Left lobe of liver (tissue), 2 donors: ENCODE results near the gene WDR93. TPM values are rescaled to one million over a fixed set of nuclear protein-coding genes. Genes with fewer than 3 reads are reported as not detected.

Source experiments
- ATAC-seq: fragments of 200-7000 bp; cut with Tn5 transposase; one replicate; pipeline ENCODE4 v1.9.1; 2020; ENCODE audit warnings: mild to moderate bottlenecking, moderate library complexity
- DNase-seq: peaks from one replicate; pipeline ENCODE4 v3.0.0-alpha.2; 2020; ENCODE audit warnings: low spot score
- total RNA-seq: library from RNA; stranded (reverse); gene quantifications from one replicate; pipeline ENCODE4 v1.2.1, GENCODE V29; 2021
- donor health status: DM: no; HTN: no; CAD: no; lungs with moderate emphysema.
- donor health status: DM: no; HTN: yes; CAD: no.

WDR93 gene
- total RNA-seq, 1 donor from 2014 or later: not detected

DNA sequence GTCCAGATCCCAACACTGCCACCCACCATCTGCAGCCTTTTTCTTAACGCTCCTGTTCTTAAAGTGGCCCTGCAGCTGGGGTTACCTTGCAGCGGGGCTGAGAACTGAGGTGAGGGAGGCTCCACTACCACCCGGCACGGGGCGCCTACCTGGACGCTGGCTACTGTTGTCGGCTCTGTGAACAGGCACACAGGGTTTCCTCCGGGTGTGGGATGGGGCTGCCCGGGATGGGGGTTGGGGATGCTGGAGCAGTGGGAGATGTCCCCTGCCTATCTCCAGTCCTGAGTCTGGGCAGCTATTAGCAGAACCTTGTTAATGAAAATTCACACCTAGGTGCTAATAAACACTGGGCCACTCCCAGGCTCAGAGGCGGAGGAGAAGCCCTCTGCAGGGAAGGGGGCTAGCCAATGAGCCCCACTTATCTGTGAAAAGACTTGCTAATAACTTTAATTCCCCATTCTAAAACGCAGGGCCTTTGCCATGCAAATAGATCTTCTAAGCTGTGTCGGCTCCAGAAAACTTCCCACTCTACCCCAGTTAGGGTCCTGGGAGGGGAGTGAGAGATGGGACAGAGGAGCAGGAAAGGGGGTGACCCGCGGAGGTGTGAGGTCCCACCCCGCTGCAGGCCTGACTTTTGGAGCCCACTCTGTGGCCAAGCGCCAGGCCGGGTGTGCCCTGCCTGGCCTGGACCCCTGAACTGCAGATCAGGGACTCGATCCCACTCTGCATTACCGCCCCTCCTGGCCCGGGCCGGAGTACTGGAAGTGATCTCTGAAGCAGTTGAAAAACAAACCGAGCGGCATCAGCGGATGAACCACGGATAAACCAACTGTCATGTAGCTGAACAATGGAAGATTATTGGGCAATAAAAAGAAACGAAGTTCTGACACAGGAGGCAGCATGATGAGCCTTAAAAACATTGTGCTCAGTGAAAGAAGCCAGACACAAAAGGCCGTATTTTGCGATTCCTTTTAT lies 57.4 kb downstream of the WDR93 start:
- no peak for ATAC-seq
- DNase-seq: no peak

GRCh38 chr15:89749054-89749453 lies 58.4 kb downstream of the WDR93 start:
- ATAC-seq: no peak
- DNase-seq: no peak

- ATAC-seq (no peak), DNase-seq (no peak)
These were observed 58.9 kb downstream of the WDR93 start for GRCh38 chr15:89749526-89749925.

DNA sequence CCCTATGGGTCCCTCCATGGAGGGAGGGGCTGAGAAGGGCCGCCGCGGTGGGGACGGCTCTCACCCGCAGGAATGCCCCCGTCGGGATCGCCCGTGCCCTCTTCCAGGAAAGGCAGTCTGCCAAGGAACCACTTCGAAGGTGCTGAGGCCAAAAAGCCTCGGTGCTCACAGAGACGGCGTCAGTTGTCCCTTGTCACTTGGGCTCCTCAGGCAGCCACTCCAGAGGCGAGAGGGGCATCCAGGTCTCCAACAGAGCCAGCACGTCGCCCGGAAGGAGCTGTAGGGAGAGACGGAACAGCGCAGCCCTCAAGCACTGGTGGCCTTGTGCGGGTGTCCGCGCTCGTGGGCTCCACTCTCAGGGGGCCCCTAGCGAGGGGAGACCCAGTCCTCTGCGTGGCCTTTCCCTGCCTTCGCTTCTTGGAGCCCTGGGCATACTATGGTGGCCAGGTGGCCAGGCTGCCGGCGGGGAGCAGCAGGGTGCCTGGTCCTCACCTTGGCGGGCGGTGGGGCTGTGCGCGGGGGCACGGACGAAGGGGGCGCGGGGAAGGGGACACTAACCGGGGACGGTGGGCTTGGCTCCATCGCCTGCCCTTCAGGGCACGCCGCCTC lies 59.4 kb downstream of the WDR93 start:
- peak; percentile 46 for ATAC-seq
- DNase-seq: no peak

GRCh38 chr15:89750560-89751542 lies 60.2 kb downstream of the WDR93 start, which contains the start of gene MESP1:
Gene MESP1 (minus strand): TSS chr15:89751249. CDS start chr15:89751231, 18 bp downstream.
- DNase-seq: peak; percentile 93
- ATAC-seq: peak; percentile 94

DNA sequence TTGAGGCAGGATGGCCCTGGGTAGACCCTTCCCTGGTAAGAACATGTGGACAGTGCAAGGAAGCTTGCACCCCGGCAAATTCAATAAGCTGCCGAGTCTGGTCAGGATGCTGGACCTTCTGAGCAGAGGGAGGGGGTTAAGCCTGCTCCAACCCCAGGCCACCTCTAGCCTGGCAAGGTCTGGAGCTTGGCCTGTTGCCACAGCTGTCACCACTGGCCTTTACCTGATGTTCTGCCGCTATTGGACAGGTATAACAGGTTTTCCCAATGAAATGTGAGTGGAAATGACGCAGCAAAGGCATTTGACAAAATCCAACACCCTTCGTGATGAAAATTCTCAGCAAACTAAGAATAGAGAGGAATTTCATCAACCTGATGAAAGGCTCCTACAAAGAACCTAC lies 61.1 kb downstream of the WDR93 start:
- no peak for ATAC-seq
- DNase-seq: no peak

- no peak for ATAC-seq
These were observed 63.2 kb downstream of the WDR93 start for GRCh38 chr15:89753855-89754254.

DNA sequence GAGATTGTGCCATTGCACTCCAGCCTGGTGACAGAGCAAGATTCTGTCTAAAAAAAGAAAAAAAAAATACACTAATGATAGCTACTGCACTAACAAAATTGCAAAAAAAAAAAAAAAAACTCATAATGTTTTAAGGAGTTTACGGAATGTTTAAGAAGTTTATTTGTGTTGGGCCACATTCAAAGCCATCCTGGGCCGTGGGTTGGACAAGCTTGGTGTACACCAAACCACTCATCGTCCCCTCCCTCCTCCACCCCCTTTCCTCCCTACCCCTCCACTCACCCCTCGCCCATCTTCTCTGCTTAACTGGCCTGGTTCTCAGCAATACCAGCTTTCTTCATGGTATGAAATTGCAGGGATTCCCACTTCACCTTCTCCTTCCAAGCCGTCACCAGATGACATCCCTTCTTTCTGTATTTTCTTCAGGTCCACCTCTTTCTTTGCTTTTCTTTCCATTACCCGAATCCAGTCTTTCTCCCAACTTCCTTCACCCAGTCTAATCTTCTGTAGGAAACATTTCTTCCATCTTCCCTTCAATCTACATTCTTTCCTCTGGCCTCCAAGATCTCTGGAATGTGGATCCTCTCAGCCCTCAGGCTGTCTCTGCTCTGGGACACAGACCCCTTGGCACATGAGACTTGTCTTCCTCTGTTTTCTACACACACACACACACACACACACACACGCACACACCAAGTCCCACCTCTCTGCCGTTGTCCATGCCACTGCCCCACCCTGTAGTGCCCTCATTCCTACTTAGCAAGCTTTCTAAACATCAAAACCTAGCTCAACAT lies 63.9 kb downstream of the WDR93 start:
- no peak for ATAC-seq
- DNase-seq: no peak

More at GRCh38 chr15:89753855-89754254, 63.2 kb downstream of the WDR93 start:
- DNase-seq: no peak

GRCh38 chr15:89755701-89756100 lies 65.1 kb downstream of the WDR93 start:
- DNase-seq (no peak), ATAC-seq (no peak)

DNA sequence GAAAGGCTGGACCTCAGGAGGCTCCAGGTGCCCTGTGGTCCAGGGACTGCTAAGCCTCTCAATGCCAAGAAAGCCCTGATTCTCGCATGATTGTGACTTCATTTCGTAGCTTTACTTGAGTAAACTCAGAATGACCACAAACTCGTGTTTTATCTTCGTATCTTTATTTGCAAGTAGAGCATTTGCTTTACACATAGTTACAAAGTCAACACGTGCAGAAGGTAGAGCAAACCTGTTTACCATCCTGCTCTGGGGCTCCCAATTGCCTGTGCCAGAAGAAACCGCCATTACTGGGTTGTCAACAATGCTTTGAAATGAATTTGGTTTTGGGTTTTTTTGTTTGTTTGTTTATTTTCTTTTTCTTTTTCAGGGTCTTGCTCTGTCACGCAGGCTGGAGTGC lies 66.3 kb downstream of the WDR93 start:
- no peak for ATAC-seq
- no peak for DNase-seq

DNA sequence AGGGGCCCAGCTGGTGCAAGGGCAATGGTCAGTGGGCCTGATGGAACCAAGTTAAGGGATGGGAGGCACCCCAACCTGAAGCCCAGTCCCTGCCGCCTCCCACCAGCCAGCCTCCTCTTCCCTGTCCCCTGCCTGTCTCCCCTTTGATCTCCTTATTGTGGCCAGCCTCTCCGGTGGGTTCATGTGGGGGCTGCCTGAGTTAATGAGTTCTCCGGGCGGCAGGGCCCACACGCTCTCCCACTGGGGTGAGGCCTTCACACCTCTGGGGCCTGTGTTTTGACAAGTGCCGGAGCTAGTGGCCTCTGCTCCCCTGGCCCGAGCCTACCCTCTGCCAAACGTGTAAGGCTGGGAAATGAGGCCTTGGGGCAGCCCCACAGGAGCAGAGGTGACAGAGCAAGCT lies 67.7 kb downstream of the WDR93 start:
- DNase-seq (no peak), ATAC-seq (no peak)

DNA sequence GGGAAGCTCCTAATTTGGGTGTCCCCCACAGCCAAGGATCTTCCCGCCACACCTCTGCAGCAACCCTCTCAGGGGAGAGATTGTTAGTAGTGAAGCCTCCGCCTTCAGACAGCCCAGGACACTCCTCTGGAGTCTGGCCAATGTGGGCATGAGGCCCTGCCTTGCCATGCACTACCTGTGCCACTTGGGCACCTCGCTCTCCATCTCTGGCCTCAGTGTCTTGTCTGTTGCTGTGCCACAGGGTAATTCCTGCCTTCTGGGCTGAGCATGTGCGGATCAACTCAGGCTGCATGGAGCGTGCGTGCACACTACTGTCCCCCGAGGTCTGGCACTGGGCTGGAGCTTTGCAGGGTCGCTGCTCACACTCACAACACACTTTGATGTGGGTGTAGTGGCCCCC lies 68.4 kb downstream of the WDR93 start:
- no peak for DNase-seq
- no peak for ATAC-seq

GRCh38 chr15:89759835-89760234 lies 69.2 kb downstream of the WDR93 start:
- DNase-seq (no peak), ATAC-seq (no peak)

GRCh38 chr15:89760303-89761008 lies 69.8 kb downstream of the WDR93 start:
- DNase-seq (peak; percentile 80), ATAC-seq (peak; percentile 89)

- ATAC-seq (peak; percentile 67), DNase-seq (no peak)
These were observed 70.6 kb downstream of the WDR93 start for GRCh38 chr15:89761009-89761831.

GRCh38 chr15:89761929-89762328 lies 71.3 kb downstream of the WDR93 start:
- DNase-seq (peak; percentile 74), ATAC-seq (peak; percentile 76)

DNA sequence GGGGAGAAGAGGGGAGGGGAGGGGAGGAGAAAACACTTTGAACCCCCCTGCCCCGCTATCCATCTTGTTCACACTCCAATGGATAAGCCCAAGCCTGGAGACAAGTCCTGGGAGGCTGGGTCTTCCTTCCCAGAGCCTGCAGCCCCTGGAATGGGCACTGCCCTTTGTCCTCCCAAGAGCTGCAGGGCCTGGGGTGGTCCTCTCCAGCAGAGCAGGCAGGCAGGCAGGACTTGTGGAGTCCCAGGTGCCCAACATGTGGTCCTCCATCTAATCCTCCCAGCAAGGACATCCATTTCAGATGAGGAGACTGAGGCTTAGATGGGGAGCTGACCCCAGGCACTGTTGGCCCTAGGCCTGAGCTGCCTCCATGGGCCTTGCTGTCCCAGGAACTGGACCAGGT lies 75.1 kb downstream of the WDR93 start:
- ATAC-seq (no peak), DNase-seq (no peak)
